CD4-positive, alpha-beta T cell treated with Interleukin-1 beta for 1 hour (primary cell): Measurements from ENCODE around the gene SLC6A7.

Experiments
- DNase-seq, 2 donors: peaks; one replicate each; pipeline ENCODE4 v3.0.0-alpha.2; 2020 to 2022

The SLC6A7 gene

GRCh38 chr5:150195736-150196485, 6.0 kb downstream of the SLC6A7 start:
- no peak for DNase-seq

DNA sequence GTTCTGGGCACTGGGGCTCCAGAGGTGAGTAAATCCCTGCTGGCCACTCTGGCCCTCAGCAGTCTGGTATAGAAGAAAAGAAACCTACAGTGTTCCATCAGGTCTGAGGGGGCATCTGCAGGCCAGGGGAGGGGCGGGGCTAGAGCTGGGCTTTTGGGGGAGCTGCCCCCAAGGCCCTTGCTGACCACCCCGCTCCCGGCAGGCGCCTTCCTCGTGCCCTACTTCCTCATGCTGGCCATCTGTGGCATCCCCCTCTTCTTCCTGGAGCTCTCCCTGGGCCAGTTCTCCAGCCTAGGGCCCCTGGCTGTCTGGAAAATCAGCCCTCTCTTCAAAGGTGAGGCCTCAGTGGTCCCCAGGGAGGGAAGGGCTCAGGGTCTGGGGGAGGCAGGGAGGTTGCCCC, 6.7 kb downstream of the SLC6A7 start:
- no peak for DNase-seq

DNA sequence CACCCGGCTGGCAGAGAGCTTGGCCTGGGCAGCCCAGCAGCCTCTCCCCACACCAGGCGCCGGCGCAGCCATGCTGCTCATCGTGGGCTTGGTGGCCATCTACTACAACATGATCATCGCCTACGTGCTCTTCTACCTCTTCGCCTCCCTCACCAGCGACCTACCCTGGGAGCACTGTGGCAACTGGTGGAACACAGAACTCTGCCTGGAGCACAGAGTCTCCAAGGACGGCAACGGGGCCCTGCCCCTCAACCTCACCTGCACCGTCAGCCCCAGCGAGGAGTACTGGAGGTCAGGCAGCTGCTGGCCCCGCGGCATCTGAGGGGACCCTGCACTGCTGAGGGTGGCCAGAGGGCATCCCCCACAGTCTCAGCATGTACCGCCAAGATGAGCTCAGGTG, 7.1 kb downstream of the SLC6A7 start:
- DNase-seq: no peak

- DNase-seq: no peak
Observed at GRCh38 chr5:150197476-150197875, 7.6 kb downstream of the SLC6A7 start.

DNA sequence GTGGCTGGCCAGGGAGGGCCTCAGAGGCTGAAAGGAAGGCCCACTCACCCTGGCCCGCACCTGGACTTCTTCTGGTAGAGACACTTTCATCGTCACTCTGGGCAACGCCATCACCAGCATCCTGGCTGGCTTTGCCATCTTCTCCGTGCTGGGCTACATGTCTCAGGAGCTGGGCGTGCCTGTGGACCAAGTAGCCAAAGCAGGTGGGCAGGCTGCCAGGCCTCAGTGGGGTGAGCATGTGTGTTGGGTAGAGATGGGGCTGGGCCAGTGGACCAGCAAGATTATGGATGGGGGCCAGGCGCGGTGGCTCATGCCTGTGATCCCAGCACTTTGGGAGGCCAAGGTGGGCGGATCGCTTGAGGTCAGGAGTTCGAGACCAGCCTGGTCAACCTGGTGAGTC, 12.6 kb downstream of the SLC6A7 start:
- no peak for DNase-seq

DNA sequence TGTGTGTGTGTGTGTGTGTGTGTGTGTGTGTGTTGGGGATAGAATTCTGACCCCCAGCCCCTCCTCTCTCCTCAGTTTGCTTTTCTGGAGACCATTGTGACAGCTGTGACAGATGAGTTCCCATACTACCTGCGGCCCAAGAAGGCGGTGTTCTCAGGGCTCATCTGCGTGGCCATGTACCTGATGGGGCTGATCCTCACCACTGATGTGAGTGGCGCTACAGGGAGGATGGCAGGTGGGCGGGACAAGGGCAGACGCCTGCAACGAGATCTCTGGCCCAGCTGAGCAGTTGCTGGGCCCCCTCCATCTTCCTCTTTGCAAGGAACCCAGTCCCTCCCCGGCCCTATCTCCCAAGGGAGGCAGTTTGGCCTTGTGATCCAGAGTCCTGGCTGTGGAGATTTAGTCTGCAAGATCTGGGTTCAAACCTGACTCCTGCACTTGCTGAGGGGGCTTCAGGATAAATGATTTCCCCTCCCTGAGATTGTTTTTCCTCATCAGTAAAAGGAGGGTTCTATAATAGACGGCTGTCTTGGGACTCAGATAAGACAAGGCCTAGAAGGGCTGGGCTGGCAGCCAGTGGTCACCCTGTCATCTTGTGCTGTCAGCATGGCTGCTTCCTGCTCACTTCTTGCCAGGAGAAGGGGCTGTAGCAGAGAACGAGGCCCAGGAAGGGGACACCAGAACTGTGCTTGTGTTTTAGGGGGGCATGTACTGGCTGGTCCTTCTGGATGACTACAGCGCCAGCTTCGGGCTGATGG, 14.1 kb downstream of the SLC6A7 start:
- no peak for DNase-seq

DNA sequence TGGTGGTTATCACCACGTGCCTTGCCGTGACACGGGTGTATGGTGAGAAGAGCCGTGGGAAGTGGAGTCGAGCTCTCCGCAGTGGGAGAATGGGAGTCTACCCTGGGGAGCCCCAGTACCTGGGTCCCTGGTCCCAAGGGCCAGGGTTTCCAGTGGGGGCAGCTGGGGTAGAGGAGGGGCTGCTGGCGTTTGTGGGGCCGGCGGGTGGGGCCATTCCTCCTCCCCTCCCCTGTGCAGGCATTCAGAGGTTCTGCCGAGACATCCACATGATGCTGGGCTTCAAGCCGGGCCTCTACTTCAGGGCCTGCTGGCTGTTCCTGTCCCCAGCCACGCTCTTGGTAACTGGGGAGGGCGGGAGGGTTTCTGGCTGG, 14.7 kb downstream of the SLC6A7 start:
- no peak for DNase-seq

GRCh38 chr5:150206098-150206778, 16.4 kb downstream of the SLC6A7 start:
- no peak for DNase-seq

- no peak for DNase-seq
Observed at GRCh38 chr5:150206779-150207115, 16.9 kb downstream of the SLC6A7 start.

GRCh38 chr5:150208187-150209098, 18.6 kb downstream of the SLC6A7 start:
- DNase-seq: no peak

GRCh38 chr5:150209099-150209635, 19.3 kb downstream of the SLC6A7 start:
- peak; percentile 23 to 39 for DNase-seq

- no peak for DNase-seq
Observed at GRCh38 chr5:150210644-150211043, 20.8 kb downstream of the SLC6A7 start.

DNA sequence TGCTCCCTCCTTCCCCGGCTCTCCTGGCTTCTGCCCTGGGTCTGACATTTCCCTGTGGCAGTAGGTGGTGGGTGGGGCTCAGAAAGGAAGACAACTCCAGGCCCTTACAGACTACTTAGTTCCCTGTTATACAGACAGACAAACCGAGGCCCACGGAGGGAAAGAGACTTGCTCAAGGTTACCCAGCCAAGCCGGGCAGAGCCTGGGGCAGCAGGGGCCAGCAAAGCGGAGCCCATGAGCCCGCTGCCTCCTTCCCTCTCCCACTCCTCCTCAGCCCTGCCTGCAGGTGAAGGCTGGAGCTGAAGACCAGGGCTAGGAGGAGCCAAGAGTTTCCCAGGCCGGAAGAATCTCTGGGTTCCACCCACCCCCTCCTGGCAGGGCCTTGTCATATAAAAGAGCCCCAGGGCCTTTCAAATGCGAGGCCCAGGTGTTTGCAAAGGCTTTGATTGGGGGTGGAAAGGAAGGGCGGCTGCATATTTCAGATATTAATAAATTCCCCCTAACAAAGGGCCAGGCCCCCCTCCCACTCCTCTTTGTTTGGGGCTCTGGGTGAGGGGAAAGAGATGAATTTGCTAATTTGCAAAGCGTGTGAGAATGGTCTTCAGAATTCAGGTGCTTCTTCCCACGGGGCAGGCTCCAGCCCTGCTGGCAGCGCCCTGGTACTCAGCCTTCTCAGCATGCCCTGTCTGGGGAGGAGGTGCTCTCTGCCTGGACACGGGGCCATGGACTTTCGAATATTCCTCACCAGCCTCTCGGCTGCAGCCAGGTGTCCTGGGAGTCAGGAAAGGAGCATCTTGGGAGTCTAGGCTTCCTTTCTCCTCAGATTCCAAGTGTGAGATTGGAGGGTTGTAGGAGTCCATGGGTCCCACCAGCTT, 21.5 kb downstream of the SLC6A7 start:
- DNase-seq: no peak

DNA sequence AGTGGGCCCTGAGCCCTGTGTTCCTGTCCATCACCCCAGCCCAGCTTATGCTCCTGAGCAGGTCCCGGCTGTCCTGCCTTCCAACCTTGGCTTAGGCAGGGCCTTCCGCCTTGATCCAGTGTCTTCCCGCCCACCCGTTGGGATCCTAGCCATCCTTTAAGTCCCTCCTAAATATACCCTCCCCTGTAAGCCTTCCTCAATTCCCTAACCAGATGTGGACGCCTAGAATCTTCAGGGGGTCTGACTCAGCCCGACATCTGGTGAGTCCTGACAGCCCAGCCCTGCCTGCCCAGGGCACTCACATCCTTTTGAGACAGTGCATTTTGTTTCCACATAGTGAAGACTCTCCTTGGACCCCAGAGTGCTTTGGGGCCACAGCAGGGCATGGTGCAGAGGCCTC, 23.7 kb downstream of the SLC6A7 start:
- DNase-seq: no peak

- DNase-seq: no peak
Observed at GRCh38 chr5:150214289-150214688, 24.4 kb downstream of the SLC6A7 start.

GRCh38 chr5:150215979-150216944, 26.4 kb downstream of the SLC6A7 start:
- DNase-seq: no peak

DNA sequence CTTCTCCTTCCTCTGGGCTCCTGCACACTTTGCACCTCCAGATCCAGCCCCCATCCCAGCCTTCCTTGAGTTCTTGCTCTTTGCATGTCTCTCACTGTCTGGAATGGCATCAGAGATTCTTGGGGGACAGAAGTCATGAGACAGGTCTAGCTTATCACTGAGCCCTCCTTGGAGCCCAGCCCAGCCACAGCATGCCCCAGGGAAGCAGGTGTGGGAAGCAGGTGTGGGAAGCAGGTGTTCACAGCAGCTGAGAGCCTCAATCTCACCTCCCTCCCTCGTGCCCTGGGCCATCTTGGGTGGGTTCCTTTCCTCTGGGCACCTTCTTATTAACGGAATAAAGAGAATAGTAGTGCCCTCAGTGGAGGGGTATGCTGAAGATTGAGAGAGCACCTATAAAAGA, 27.2 kb downstream of the SLC6A7 start:
- DNase-seq: no peak

- peak; percentile 78 to 79 for DNase-seq
Observed at GRCh38 chr5:150217873-150218692, 28.2 kb downstream of the SLC6A7 start.

DNA sequence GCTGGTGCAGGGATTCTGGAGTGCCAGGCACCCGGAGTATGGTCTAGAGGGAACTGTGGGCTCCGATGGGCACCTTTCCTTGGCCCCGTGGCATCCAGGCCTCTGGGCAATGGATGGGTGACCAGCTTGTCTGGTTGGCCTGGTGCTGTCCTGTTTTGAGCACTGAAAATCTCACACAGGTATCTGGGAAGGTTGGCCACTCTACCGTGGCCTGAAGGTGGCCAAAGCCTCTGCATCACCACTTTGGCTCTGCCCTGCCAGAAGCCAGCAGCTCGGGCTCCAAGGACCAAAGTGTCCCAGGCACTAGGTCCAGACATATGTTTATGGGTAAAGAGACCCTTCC, 28.8 kb downstream of the SLC6A7 start:
- no peak for DNase-seq

DNA sequence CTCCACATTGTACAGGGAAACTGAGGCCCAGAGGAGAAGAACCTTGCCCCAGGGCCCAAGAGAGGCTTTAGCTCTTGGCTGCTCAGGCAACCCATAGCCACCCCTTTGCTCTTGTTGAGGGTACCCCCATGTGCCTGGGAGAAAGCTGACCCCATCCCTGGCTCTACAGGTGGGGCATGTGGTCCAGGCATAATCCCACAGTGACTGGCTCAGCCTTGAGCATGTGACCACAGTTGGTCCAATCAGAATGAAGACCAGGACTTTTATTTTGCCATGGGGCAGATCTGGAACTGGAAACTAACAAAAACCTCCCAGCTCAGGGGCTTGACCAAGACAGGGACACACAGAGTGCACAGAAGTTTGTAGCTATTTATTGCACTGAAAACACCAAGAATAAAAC, 29.3 kb downstream of the SLC6A7 start:
- no peak for DNase-seq
